HG03439 (cell line): ENCODE results near the gene DSCAM.
"Not testable (repeated sequence)": the region's sequence is repeated elsewhere in the genome, so short reads cannot be mapped to it uniquely, and the experiment has no call there.

Experiments used
- ATAC-seq: cut with Tn5 transposase; IDR thresholded peaks from one replicate; pipeline ENCODE4 v1.9.1; 2021; ENCODE audit warnings: mild to moderate bottlenecking, moderate library complexity; ENCODE audit not compliant: unreplicated experiment

The DSCAM gene

GRCh38 chr21:40474513-40474912 lies 372.4 kb downstream of the DSCAM start:
- ATAC-seq, result no peak

DNA sequence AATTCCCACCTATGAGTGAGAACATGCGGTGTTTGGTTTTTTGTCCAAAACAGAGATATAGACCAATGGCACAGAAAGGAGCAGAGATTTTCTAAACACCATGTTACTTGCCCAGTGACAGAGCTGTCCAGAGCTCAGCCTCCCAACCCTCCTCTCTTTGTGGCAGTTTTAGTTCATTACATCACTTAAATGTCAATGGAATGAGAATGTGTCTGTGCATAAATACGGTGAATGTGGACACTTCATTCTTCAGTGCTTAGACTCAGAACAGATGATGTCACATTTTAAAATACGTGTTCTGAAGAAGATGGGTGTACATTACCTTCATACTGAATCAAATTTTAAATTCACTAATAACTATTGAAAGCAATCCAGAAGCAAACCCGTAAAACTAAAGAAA lies 374.9 kb downstream of the DSCAM start:
- ATAC-seq, result no peak

DNA sequence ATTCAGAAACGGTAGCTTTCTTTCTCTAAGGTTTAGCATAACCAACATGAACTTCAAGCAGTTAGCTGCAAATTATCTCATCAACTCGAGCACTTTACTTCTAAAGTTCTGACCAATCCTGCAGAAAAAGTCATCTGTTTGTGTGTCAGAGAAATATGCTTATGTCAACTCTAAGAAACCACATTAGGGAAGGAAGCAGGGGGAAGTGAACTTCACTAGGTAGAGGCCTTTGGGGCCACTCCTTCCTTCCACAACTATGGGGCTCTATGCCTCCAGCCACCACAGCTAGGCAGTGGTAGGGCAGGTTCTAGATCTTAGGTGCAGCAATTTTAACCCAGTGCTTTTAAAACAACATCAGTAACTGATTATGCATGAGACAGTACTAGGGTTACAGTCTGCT lies 375.9 kb downstream of the DSCAM start:
- ATAC-seq, result no peak

- no peak for ATAC-seq
Measured at GRCh38 chr21:40466893-40467483, 380.0 kb downstream of the DSCAM start.

DNA sequence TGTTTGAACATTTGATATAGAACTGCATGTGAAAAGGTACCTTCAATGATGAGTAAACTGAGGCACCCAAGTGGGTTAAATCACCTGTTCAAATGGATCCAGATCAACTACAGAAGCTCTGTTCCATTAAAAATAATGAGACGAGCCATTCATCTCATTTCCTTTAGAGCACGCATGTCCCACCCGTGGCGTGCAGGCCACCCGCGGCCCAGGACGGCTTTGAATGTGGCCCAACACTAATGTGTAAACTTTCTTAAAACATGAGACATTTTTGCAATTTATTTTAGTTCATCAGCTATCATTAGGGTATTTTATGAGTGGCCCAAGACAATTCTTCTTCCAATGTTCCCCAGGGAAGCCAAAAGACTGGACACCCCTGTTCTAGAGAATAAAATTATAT lies 381.6 kb downstream of the DSCAM start:
- no peak for ATAC-seq

DNA sequence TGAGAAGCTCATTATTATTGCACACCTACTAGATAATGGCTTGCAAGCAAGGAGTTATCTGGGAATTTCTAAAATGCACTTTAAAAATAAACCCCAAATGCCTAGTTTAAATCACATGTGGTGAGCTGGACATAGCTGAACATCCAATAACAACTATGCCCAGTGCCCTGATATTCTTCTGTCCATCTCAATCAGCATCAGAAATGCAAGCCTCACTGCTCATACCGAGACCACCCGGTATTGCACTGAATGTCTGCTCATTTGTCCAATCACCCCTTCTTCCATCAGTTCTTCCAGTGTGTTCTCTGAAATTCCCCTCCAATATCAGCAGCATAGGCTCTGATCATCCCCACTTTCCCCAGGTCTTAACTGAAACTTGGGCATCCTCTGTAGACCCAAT lies 383.8 kb downstream of the DSCAM start:
- ATAC-seq, result no peak

- no peak for ATAC-seq
Measured at GRCh38 chr21:40461008-40461407, 385.9 kb downstream of the DSCAM start.

- ATAC-seq, result no peak
Measured at GRCh38 chr21:40457741-40458140, 389.2 kb downstream of the DSCAM start.

DNA sequence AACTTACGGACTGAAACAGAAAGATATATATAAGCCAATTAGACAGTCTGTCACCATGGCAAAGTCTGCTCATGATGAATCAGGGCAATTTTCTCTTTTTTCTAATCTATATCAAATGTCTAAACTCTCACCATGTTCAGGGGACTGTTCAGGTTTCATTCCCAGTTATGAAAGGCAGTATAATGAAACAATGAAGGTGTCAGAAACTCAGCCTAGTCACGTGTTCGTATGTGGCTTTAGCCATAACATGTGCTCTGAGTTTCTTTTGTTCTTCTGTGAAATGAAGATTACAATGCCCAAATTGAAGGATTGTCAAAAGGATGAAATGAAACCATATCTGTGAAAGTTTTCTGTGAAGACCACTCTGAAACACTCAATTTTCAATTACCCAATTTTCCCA lies 392.9 kb downstream of the DSCAM start:
- no peak for ATAC-seq

GRCh38 chr21:40453183-40453582 lies 393.8 kb downstream of the DSCAM start:
- ATAC-seq, result no peak

DNA sequence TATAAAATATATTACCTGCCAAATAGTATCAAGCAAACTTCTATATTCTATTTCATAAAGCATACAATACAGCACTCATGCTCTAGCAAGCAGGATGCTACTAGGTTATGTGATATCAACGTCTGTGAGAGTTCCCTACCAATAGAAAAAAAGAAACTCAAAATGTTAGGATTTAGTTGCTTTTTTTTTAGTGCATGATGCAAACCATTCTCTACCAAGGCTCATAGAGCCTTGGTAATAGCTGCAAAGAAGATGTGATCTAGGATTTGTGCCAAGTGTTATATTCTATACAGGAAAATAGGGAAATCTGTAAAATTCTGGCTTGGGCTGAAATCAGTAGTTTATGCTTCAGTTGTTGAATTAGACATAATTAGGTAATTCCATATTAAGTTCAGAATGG lies 394.4 kb downstream of the DSCAM start:
- no peak for ATAC-seq

GRCh38 chr21:40447016-40447415 lies 399.9 kb downstream of the DSCAM start:
- no peak for ATAC-seq

- no peak for ATAC-seq
Measured at GRCh38 chr21:40445349-40445921, 401.5 kb downstream of the DSCAM start.

DNA sequence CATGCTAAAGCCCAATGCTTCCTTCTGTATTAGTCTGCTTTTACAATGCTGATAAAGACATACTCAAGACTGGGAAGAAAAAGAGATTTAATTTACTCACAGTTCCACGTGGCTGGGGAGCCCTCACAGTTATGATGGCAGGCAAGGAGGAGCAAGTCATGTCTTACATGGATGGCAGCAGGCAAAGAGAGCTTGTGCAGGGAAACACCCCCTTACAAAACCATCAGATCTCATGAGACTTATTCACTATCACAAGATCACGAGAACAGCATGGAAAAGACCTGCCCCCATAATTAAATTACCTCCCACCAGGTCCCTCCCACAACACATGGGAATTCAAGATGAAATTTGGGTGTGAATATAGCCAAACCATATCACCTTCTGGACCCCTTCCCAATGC lies 407.4 kb downstream of the DSCAM start:
- not testable (repeated sequence) for ATAC-seq

DNA sequence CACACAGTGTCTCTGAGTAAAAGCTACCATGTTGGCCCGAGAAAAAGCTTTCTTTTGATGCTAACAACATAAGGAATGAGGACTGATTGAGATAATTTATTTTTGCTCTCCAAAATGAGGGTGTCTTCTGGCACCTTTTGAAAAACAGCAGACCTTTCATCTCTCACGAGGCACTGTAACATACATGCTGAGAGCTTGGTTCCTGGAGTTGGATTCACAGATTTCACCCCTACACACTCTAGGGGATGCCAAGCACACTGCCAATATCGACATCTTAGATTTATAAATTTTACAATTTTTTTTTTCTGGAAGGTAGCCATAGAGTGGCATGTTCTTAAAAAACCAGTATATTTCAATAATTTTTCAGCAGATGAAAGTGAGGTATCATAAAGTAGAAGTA lies 408.3 kb downstream of the DSCAM start:
- no peak for ATAC-seq

GRCh38 chr21:40436261-40436660 lies 410.7 kb downstream of the DSCAM start:
- no peak for ATAC-seq

DNA sequence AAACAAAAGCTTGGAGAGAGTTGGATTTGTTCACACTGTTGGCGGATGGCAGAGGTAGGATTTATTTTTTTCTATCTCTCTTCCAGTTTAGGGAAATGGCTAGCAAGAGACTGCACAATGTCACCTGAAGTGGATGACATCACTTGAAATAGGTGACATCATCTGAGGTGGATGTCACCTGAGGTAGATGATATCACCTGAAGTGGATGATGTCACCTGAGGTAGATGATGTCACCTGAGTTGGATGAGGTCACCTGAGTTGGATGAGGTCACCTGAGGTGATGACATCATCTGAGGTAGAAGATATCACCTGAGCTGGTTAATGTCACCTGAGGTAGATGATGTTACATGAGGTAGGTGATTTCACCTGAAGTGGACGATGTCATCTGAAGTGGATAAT lies 413.4 kb downstream of the DSCAM start:
- ATAC-seq, result no peak

GRCh38 chr21:40425981-40426380 lies 421.0 kb downstream of the DSCAM start:
- no peak for ATAC-seq

- ATAC-seq, result no peak
Measured at GRCh38 chr21:40422896-40423635, 423.9 kb downstream of the DSCAM start.

- no peak for ATAC-seq
Measured at GRCh38 chr21:40421121-40421520, 425.8 kb downstream of the DSCAM start.

- no peak for ATAC-seq
Measured at GRCh38 chr21:40416572-40416971, 430.4 kb downstream of the DSCAM start.

- ATAC-seq, result no peak
Measured at GRCh38 chr21:40408561-40408960, 438.4 kb downstream of the DSCAM start.
